HepG2 (cell line): ENCODE data around the gene FBXO33. TPM values are rescaled to one million over a fixed set of nuclear protein-coding genes. Genes with fewer than 3 reads are reported as not detected.

Source experiments
- CHCHD3 ChIP-seq: sonication (generic); formaldehyde crosslinking; IDR thresholded peaks from 2 replicates; pipeline ENCODE4 v1.8.0; 2022; ENCODE audit warnings: mild to moderate bottlenecking, missing genetic modification reagents, moderate library complexity
- HDAC2 ChIP-seq: sonication (generic); formaldehyde crosslinking; IDR thresholded peaks from 2 replicates; pipeline ENCODE4 v1.4.0; 2020; ENCODE audit warnings: missing genetic modification reagents
- HOXA5 ChIP-seq: sonication (generic); formaldehyde crosslinking; IDR thresholded peaks from 2 replicates; pipeline ENCODE4 v1.4.0; 2020; ENCODE audit warnings: missing genetic modification reagents
- KDM3A ChIP-seq: IDR thresholded peaks from 2 replicates; pipeline ENCODE4 v1.6.1; 2018; ENCODE audit warnings: low read depth, missing compliant biosample characterization
- MIER2 ChIP-seq: IDR thresholded peaks from 2 replicates; pipeline ENCODE4 v1.6.1; 2016; ENCODE audit warnings: missing biosample characterization, missing genetic modification reagents
- NR2F6 ChIP-seq, 2 experiments: IDR thresholded peaks; 2 replicates each; pipeline ENCODE4 v1.6.1; 2016; ENCODE audit warnings: antibody characterized with exemption in 1 of 2, mild to moderate bottlenecking in 1 of 2
- SALL1 ChIP-seq: sonication (generic); formaldehyde crosslinking; IDR thresholded peaks from 2 replicates; pipeline ENCODE4 v1.8.0; 2022; ENCODE audit warnings: mild to moderate bottlenecking, missing genetic modification reagents
- SMAD1 ChIP-seq: sonication (generic); formaldehyde crosslinking; IDR thresholded peaks from 2 replicates; pipeline ENCODE4 v1.4.0; 2020; ENCODE audit warnings: missing genetic modification reagents, low read depth, mild to moderate bottlenecking, borderline replicate concordance
- SMC3 ChIP-seq: IDR thresholded peaks from 2 replicates; pipeline ENCODE4 v1.6.1; 2011; ENCODE audit warnings: low read length, improper control_type of control experiment
- SOX13 ChIP-seq, 3 experiments: fragments of 450-650 bp in 1 of 3; sonication (generic) in 1 of 3; formaldehyde crosslinking in 1 of 3; IDR thresholded peaks in 2 of 3; conservative IDR thresholded peaks in 1 of 3; 2 replicates each; pipeline versions ENCODE4 v1.5.0 to v1.6.1; 2016 to 2020; ENCODE audit warnings: antibody characterized with exemption in 1 of 3, mild to moderate bottlenecking in 1 of 3, missing compliant biosample characterization in 1 of 3, missing genetic modification reagents in 1 of 3, moderate library complexity in 1 of 3
- SOX6 ChIP-seq, 2 experiments: fragments of 450-650 bp in 1 of 2; sonication (generic) in 1 of 2; formaldehyde crosslinking in 1 of 2; IDR thresholded peaks; 2 replicates each; pipeline versions ENCODE4 v1.4.0 to v1.6.1; 2017 to 2020; ENCODE audit warnings: antibody characterized with exemption in 1 of 2, mild to moderate bottlenecking in 1 of 2, missing genetic modification reagents in 1 of 2
- SP140L ChIP-seq: sonication (generic); formaldehyde crosslinking; IDR thresholded peaks from 2 replicates; pipeline ENCODE4 v1.4.0; 2020; ENCODE audit warnings: missing genetic modification reagents, borderline replicate concordance
- ZNF136 ChIP-seq: sonication (generic); formaldehyde crosslinking; IDR thresholded peaks from 2 replicates; pipeline ENCODE4 v1.8.1; 2022; ENCODE audit warnings: low read depth, mild to moderate bottlenecking, moderate library complexity, missing genetic modification reagents
- ZNF160 ChIP-seq: sonication (generic); formaldehyde crosslinking; IDR thresholded peaks from 2 replicates; pipeline ENCODE4 v1.8.0; 2022; ENCODE audit warnings: mild to moderate bottlenecking, inconsistent platforms, missing genetic modification reagents
- polyA plus RNA-seq, 8 experiments: library from polyadenylated mRNA; depleted of rRNA in 3 of 8; stranded (reverse) in 7 of 8; unstranded in 1 of 8; fragments of >200 nt; fragmentation: Illumina TruSeq in 4 of 8; extraction: Trizol in 4 of 8; gene quantifications; 2 replicates each; pipeline versions ENCODE4 v1.2.1 to v1.2.3, GENCODE V29; 2011 to 2016; ENCODE audit warnings: low read depth in 4 of 8, missing spikeins in 1 of 8, mixed read lengths in 1 of 8; ENCODE audit not compliant: insufficient read depth in 1 of 8
- total RNA-seq, 5 experiments: library from RNA; depleted of rRNA; stranded (reverse); fragments of >200 nt; fragmentation: Illumina TruSeq; extraction: Trizol; gene quantifications; 2 replicates each; pipeline ENCODE4 v1.2.3, GENCODE V29; 2016; ENCODE audit warnings: low read depth in 1 of 5
- TF ChIP-seq, protein P1 (sequence below): fragments of 450-650 bp; IDR thresholded peaks from 2 replicates; pipeline ENCODE4 v1.6.1; 2017
- TF ChIP-seq, protein P2 (sequence below): sonication (generic); formaldehyde crosslinking; IDR thresholded peaks from 2 replicates; pipeline ENCODE4 v1.4.0; 2020; ENCODE audit warnings: missing genetic modification reagents, borderline replicate concordance
- TF ChIP-seq, protein P3 (sequence below): sonication (generic); formaldehyde crosslinking; IDR thresholded peaks from 2 replicates; pipeline ENCODE4 v1.4.0; 2020; ENCODE audit warnings: missing genetic modification reagents
- TF ChIP-seq, protein P4 (sequence below): IDR thresholded peaks from 2 replicates; pipeline ENCODE4 v1.6.1; 2016
- TF ChIP-seq, protein P5 (sequence below): sonication (generic); formaldehyde crosslinking; IDR thresholded peaks from 2 replicates; pipeline ENCODE4 v1.5.0; 2020; ENCODE audit warnings: missing genetic modification reagents, mild to moderate bottlenecking, borderline replicate concordance

FBXO33 gene
- total and polyA plus RNA-seq, 2 of the 13 experiments (the other 11 are each of a cell fraction or from before 2014, with no cell fraction given), result 15.5 to 16.9 TPM

DNA sequence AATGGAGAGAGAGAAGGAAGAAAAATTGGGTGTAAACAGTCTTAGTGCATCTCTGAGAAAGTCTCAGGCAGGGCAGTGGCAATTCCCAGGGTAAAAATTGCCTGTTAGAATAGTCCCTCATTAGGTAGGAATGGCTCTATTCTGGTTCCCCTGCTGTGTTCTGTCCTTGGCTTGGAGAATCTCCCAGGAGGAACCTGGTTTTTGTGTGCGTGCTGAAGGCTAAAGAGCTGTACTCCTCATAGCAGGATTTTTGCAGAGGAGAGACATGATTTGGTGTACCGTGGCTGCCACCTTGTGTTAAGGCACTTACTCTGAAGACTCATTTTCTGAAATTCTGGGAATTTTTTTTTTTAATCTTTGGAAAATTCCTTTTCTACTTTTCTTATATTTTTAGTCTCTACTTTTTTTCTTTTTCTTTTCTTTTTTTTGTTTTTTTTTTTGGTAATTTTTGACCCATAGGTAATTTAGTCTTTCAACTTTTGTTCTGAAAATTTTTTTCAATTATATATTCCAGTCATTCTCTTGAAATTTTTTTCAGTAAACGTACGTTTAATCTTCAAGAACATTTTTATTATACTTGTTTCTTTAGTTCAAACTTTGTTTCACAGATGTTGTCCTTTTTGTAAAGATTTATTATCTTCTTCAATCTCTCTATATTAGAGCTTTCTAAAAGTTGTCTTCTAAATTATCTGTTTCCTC, 63.8 kb downstream of the FBXO33 start (continued):
- TF ChIP-seq, protein P1, sequence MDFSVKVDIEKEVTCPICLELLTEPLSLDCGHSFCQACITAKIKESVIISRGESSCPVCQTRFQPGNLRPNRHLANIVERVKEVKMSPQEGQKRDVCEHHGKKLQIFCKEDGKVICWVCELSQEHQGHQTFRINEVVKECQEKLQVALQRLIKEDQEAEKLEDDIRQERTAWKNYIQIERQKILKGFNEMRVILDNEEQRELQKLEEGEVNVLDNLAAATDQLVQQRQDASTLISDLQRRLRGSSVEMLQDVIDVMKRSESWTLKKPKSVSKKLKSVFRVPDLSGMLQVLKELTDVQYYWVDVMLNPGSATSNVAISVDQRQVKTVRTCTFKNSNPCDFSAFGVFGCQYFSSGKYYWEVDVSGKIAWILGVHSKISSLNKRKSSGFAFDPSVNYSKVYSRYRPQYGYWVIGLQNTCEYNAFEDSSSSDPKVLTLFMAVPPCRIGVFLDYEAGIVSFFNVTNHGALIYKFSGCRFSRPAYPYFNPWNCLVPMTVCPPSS, result 0 out of 2 replicates have a peak, but pooled peaks have one; percentile 53
- TF ChIP-seq SMC3, result peak; percentile 84
- TF ChIP-seq SP140L (CRISPR knock-in tag), result 0 out of 2 replicates have a peak, but pooled peaks have one; percentile 56
- TF ChIP-seq SOX13 (IDR thresholded peaks at IDR 0.05), result no peak
- TF ChIP-seq SOX13 (CRISPR knock-in tag; conservative IDR thresholded peaks at IDR 0.05 in 1 of 2, IDR thresholded peaks at IDR 0.05 in 1 of 2), result peak in 1 of 2 experiments; percentile 38; a peak in 2 of 4 replicates
- TF ChIP-seq NR2F6 (IDR thresholded peaks at IDR 0.05), result no peak
- TF ChIP-seq NR2F6 (CRISPR knock-in tag; IDR thresholded peaks at IDR 0.05), result peak; percentile 33; the same call in 1 of the 2 replicates
- TF ChIP-seq SALL1 (CRISPR knock-in tag), result 0 out of 2 replicates have a peak, but pooled peaks have one; percentile 11
- peak; percentile 62; the same call in 1 of the 2 replicates for TF ChIP-seq HOXA5 (CRISPR knock-in tag)
- TF ChIP-seq, protein P2, sequence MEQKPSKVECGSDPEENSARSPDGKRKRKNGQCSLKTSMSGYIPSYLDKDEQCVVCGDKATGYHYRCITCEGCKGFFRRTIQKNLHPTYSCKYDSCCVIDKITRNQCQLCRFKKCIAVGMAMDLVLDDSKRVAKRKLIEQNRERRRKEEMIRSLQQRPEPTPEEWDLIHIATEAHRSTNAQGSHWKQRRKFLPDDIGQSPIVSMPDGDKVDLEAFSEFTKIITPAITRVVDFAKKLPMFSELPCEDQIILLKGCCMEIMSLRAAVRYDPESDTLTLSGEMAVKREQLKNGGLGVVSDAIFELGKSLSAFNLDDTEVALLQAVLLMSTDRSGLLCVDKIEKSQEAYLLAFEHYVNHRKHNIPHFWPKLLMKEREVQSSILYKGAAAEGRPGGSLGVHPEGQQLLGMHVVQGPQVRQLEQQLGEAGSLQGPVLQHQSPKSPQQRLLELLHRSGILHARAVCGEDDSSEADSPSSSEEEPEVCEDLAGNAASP (CRISPR knock-in tag), result 0 out of 2 replicates have a peak, but pooled peaks have one; percentile 20
- TF ChIP-seq SOX6 (IDR thresholded peaks at IDR 0.05), result no peak
- TF ChIP-seq SOX6 (CRISPR knock-in tag; IDR thresholded peaks at IDR 0.05), result 0 out of 2 replicates have a peak, but pooled peaks have one; percentile 17
- 0 out of 2 replicates have a peak, but pooled peaks have one; percentile 61 for TF ChIP-seq MIER2 (CRISPR knock-in tag)
- no peak for TF ChIP-seq HDAC2 (CRISPR knock-in tag)
- TF ChIP-seq CHCHD3 (CRISPR knock-in tag), result no peak
- TF ChIP-seq ZNF160 (CRISPR knock-in tag), result 0 out of 2 replicates have a peak, but pooled peaks have one; percentile 20
- TF ChIP-seq KDM3A, result no peak
- TF ChIP-seq, protein P3, sequence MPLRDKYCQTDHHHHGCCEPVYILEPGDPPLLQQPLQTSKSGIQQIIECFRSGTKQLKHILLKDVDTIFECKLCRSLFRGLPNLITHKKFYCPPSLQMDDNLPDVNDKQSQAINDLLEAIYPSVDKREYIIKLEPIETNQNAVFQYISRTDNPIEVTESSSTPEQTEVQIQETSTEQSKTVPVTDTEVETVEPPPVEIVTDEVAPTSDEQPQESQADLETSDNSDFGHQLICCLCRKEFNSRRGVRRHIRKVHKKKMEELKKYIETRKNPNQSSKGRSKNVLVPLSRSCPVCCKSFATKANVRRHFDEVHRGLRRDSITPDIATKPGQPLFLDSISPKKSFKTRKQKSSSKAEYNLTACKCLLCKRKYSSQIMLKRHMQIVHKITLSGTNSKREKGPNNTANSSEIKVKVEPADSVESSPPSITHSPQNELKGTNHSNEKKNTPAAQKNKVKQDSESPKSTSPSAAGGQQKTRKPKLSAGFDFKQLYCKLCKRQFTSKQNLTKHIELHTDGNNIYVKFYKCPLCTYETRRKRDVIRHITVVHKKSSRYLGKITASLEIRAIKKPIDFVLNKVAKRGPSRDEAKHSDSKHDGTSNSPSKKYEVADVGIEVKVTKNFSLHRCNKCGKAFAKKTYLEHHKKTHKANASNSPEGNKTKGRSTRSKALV (CRISPR knock-in tag), result 0 out of 2 replicates have a peak, but pooled peaks have one; percentile 54
- 0 out of 2 replicates have a peak, but pooled peaks have one; percentile 53 for TF ChIP-seq ZNF136
- TF ChIP-seq, protein P4, sequence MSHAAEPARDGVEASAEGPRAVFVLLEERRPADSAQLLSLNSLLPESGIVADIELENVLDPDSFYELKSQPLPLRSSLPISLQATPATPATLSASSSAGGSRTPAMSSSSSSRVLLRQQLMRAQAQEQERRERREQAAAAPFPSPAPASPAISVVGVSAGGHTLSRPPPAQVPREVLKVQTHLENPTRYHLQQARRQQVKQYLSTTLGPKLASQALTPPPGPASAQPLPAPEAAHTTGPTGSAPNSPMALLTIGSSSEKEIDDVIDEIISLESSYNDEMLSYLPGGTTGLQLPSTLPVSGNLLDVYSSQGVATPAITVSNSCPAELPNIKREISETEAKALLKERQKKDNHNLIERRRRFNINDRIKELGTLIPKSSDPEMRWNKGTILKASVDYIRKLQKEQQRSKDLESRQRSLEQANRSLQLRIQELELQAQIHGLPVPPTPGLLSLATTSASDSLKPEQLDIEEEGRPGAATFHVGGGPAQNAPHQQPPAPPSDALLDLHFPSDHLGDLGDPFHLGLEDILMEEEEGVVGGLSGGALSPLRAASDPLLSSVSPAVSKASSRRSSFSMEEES (CRISPR knock-in tag), result peak; percentile 36; the same call in 1 of the 2 replicates
- TF ChIP-seq, protein P5, sequence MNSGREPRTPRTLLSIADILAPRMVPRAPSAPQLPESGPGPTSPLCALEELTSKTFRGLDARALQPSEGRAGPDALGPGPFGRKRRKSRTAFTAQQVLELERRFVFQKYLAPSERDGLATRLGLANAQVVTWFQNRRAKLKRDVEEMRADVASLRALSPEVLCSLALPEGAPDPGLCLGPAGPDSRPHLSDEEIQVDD (CRISPR knock-in tag), result no peak
- TF ChIP-seq SMAD1 (CRISPR knock-in tag), result no peak
